HepG2 (cell line): ENCODE measurements around the gene FGFR3. TPM values are rescaled to one million over a fixed set of nuclear protein-coding genes. Genes with fewer than 3 reads are reported as not detected.

Source experiments
- ATAC-seq: fragments of 200-7000 bp; cut with Tn5 transposase; 3 replicates; pipeline ENCODE4 v1.9.1; 2020; ENCODE audit warnings: mild to moderate bottlenecking, moderate library complexity
- BruUV-seq: library from RNA; stranded (reverse); fragments of 400-500 nt; replicated peaks from 2 replicates; lab custom pipeline; 2021; lab: Mats Ljungman, UMichigan
- CTCF ChIA-PET: fragments of 300-600 bp; formaldehyde crosslinking; extraction: SDS; loops from one replicate; lab custom pipeline; 2021; ENCODE audit warnings: low total read pairs, inconsistent platforms, low intra/inter-chr PET ratio; lab: Yijun Ruan, JAX
- POLR2A ChIA-PET: fragments of 350-600 bp; sonication (Branson Sonifier 250); formaldehyde crosslinking; loops from one replicate; lab custom pipeline; 2020; ENCODE audit warnings: antibody characterized with exemption, inconsistent platforms; lab: Yijun Ruan, JAX
- DNase-seq: peaks from one replicate; pipeline ENCODE4 v3.0.0-alpha.2; 2015; ENCODE audit warnings: low spot score
- FAIRE-seq: peaks from 3 replicates; lab custom pipeline; 2011; peaks lifted over from hg19 to GRCh38; lab: Jason Lieb, UNC
- H2AFZ ChIP-seq: one replicate; pipeline ENCODE4 v1.6.1; 2011; ENCODE audit warnings: low read length, inconsistent platforms
- H3K27ac ChIP-seq: fragments of 300-600 bp; 3 replicates; pipeline ENCODE4 v1.8.0; 2011; ENCODE audit warnings: mixed run types, mild to moderate bottlenecking, mixed read lengths, low read length, inconsistent platforms; ENCODE audit not compliant: insufficient read depth; ENCODE audit errors: extremely low read length
- H3K27me3 ChIP-seq, 2 experiments: fragments of 200-600 bp in 1 of 2; 2 replicates in 1 of 2; 3 replicates in 1 of 2; pipeline versions ENCODE4 v1.6.0 to v1.8.0; 2011; ENCODE audit warnings: low read length in 2 of 2, mild to moderate bottlenecking in 2 of 2, moderate library complexity in 2 of 2, inconsistent platforms in 1 of 2; ENCODE audit not compliant: insufficient read depth in 2 of 2, control insufficient read depth in 1 of 2
- H3K36me3 ChIP-seq, 2 experiments: fragments of 200-600 bp in 1 of 2; replicated peaks in 1 of 2; 2 replicates in 1 of 2; 3 replicates in 1 of 2; pipeline versions ENCODE4 v1.5.1 to v1.8.0; 2011; ENCODE audit warnings: low read length in 2 of 2, inconsistent platforms in 1 of 2; ENCODE audit not compliant: insufficient read depth in 2 of 2, control insufficient read depth in 1 of 2
- H3K4me1 ChIP-seq: 2 replicates; pipeline ENCODE4 v1.5.1; 2012; ENCODE audit warnings: low read length, inconsistent platforms; ENCODE audit not compliant: insufficient read depth
- H3K4me2 ChIP-seq: 2 replicates; pipeline ENCODE4 v1.6.0; 2011; ENCODE audit warnings: low read depth, low read length, inconsistent platforms
- H3K4me3 ChIP-seq, 3 experiments: fragments of 200-600 bp in 1 of 3; sonication (generic), shearing (Covaris generic) in 1 of 3; replicated peaks in 1 of 3; 2 replicates each; pipeline ENCODE4 v1.5.1; 2011 to 2016; ENCODE audit warnings: low read length in 3 of 3, inconsistent platforms in 2 of 3, low read depth in 2 of 3, mild to moderate bottlenecking in 2 of 3, control low read depth in 1 of 3, mixed read lengths in 1 of 3; ENCODE audit not compliant: insufficient read depth in 1 of 3
- H3K79me2 ChIP-seq: one replicate; pipeline ENCODE4 v1.6.1; 2011; ENCODE audit warnings: low read length, inconsistent platforms; ENCODE audit not compliant: insufficient read depth
- H3K9ac ChIP-seq: 2 replicates; pipeline ENCODE4 v1.6.0; 2011; ENCODE audit warnings: mild to moderate bottlenecking, low read depth, low read length, inconsistent platforms; ENCODE audit not compliant: insufficient read depth
- H3K9me3 ChIP-seq: 2 replicates; pipeline ENCODE4 v1.5.1; 2012; ENCODE audit warnings: mild to moderate bottlenecking, low read length
- H4K20me1 ChIP-seq: 2 replicates; pipeline ENCODE4 v1.6.0; 2011; ENCODE audit warnings: inconsistent platforms, mild to moderate bottlenecking, low read length, moderate library complexity; ENCODE audit not compliant: insufficient read depth
- FOSL2 ChIP-seq: sonication (generic); formaldehyde crosslinking; IDR thresholded peaks from 2 replicates; pipeline ENCODE4 v1.4.0; 2020; ENCODE audit warnings: missing genetic modification reagents
- HNRNPL ChIP-seq: fragments of 200-400 bp; formaldehyde crosslinking; IDR thresholded peaks from 2 replicates; pipeline ENCODE4 v1.6.1; 2017; ENCODE audit warnings: mild to moderate bottlenecking, low read depth, low read length
- KDM3A ChIP-seq: IDR thresholded peaks from 2 replicates; pipeline ENCODE4 v1.6.1; 2018; ENCODE audit warnings: low read depth, missing compliant biosample characterization
- KDM6A ChIP-seq: IDR thresholded peaks from 2 replicates; pipeline ENCODE4 v1.6.1; 2016; ENCODE audit warnings: low read depth
- PHF20 ChIP-seq: sonication (generic); formaldehyde crosslinking; IDR thresholded peaks from 2 replicates; pipeline ENCODE4 v1.5.0; 2020; ENCODE audit warnings: mild to moderate bottlenecking, missing genetic modification reagents
- RFX1 ChIP-seq: fragments of 450-650 bp; IDR thresholded peaks from 2 replicates; pipeline ENCODE4 v1.6.1; 2017
- XRCC5 ChIP-seq: fragments of 200-400 bp; formaldehyde crosslinking; optimal IDR thresholded peaks from 2 replicates; pipeline ENCODE3; 2017; ENCODE audit warnings: mild to moderate bottlenecking, low read length
- ZNF263 ChIP-seq: sonication (generic); formaldehyde crosslinking; IDR thresholded peaks from 2 replicates; pipeline ENCODE4 v1.4.0; 2020; ENCODE audit warnings: missing genetic modification reagents
- ZNF790 ChIP-seq: sonication (generic); formaldehyde crosslinking; IDR thresholded peaks from 2 replicates; pipeline ENCODE4 v1.8.0; 2022; ENCODE audit warnings: missing genetic modification reagents, mild to moderate bottlenecking, borderline replicate concordance
- WGBS: methylation state at CpG from one replicate; pipeline ENCODE4 v1.1.6; 2017; ENCODE audit warnings: low lambda C conversion rate; 5-methylcytosine and 5-hydroxymethylcytosine counted together
- in situ Hi-C: cut with HindIII; loops from 2 replicates; pipeline ENCODE4 v1.10.0; 2017; ENCODE audit warnings: low pct_unique_long_range_greater_than_20kb; ENCODE audit not compliant: extremely low pct_ligation_motif_present
- intact Hi-C: fragments of 100-400 bp; cut with micrococcal nuclease; formaldehyde crosslinking; loops from one replicate; pipeline ENCODE4 v1.10.0; 2022; ENCODE audit not compliant: unreplicated experiment
- polyA plus RNA-seq, 8 experiments: library from polyadenylated mRNA; depleted of rRNA in 3 of 8; stranded (reverse) in 7 of 8; unstranded in 1 of 8; fragments of >200 nt; fragmentation: Illumina TruSeq in 4 of 8; extraction: Trizol in 4 of 8; gene quantifications; 2 replicates each; pipeline versions ENCODE4 v1.2.1 to v1.2.3, GENCODE V29; 2011 to 2016; ENCODE audit warnings: low read depth in 4 of 8, missing spikeins in 1 of 8, mixed read lengths in 1 of 8; ENCODE audit not compliant: insufficient read depth in 1 of 8
- total RNA-seq, 5 experiments: library from RNA; depleted of rRNA; stranded (reverse); fragments of >200 nt; fragmentation: Illumina TruSeq; extraction: Trizol; gene quantifications; 2 replicates each; pipeline ENCODE4 v1.2.3, GENCODE V29; 2016; ENCODE audit warnings: low read depth in 1 of 5

FGFR3 gene
- total and polyA plus RNA-seq, 2 of the 13 experiments (the other 11 are each of a cell fraction or from before 2014, with no cell fraction given) = 103 to 109 TPM

DNA sequence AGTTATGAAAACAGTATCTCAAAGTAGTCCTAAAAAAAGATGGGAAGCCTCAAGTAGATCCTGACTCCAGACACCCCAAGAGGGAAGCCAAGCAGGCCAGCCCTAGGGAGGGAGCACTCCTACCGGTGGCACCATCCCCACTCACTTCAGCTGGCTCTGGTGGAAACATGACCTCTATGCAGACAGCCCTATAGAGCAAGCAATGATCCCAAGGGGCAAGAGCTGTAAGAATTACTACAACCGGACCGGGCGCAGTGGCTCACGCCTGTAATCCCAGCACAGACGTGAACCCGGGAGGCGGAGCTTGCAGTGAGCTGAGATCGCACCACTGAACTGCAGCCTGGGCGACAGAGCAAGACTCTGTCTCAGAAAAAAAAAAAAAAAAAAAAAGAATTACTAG lies 57.2 kb downstream of the FGFR3 start:
- 87% methylated on average over 10 of the region's 10 CpGs for WGBS
- no peak for FAIRE-seq
- in situ Hi-C loops = no loop called here
- DNase-seq = no peak
- no peak overlapping the region for H2AFZ ChIP-seq
- peaks cover 40% of the 10 kb centered on the region for H3K79me2 ChIP-seq
- H4K20me1 ChIP-seq = peaks cover 3% of the 10 kb centered on the region; the same call in 1 of the 2 replicates
- no TSS peak for BruUV-seq
- H3K36me3 ChIP-seq = peaks cover 1 to 20% of the 10 kb centered on the region in 2 experiments; a peak in 3 of 5 replicates
- H3K27me3 ChIP-seq = no peaks in the 10 kb centered on the region; a peak in 1 of 5 replicates
- no peak overlapping the region for H3K4me3 ChIP-seq
- TF ChIP-seq RFX1 (no peak), ZNF263 (CRISPR knock-in tag) (peak; percentile 72), KDM3A (CRISPR knock-in tag) (no peak)
- peak; percentile 16; the same call in 1 of the 3 replicates for ATAC-seq
- peaks cover 66% of the 10 kb centered on the region for H3K4me1 ChIP-seq
- H3K9me3 ChIP-seq = no peaks in the 10 kb centered on the region
- no peak overlapping the region for H3K27ac ChIP-seq
- POLR2A ChIA-PET = interaction anchor here (0.7 to 1.4 kb wide), 2 partner anchors 10 to 13 kb away, joined by 4 to 5 read pairs; no protein-coding TSS in a partner anchor
- intact Hi-C loops = no loop called here
- no peak overlapping the region for H3K4me2 ChIP-seq
- no peak overlapping the region for H3K9ac ChIP-seq
- CTCF ChIA-PET = no interaction called here

GRCh38 chr4:1851160-1851559 lies 58.1 kb downstream of the FGFR3 start:
- no TSS peak for BruUV-seq
- ChIA-PET CTCF (no interaction called here), POLR2A (no interaction called here)
- H3K27ac ChIP-seq = no peak overlapping the region
- H3K36me3 ChIP-seq = peaks cover under 1 to 13% of the 10 kb centered on the region in 2 experiments; a peak in 3 of 5 replicates
- intact Hi-C loops (no loop called here), in situ Hi-C loops (no loop called here)
- peaks cover 44% of the 10 kb centered on the region for H3K79me2 ChIP-seq
- H3K4me3 ChIP-seq = no peak overlapping the region
- WGBS = 70% methylated on average over 7 of the region's 11 CpGs
- ATAC-seq (no peak), DNase-seq (no peak), FAIRE-seq (no peak)
- peaks cover 3% of the 10 kb centered on the region; the same call in 1 of the 2 replicates for H4K20me1 ChIP-seq
- H3K9me3 ChIP-seq = no peaks in the 10 kb centered on the region
- TF ChIP-seq FOSL2 (CRISPR knock-in tag) = 0 out of 2 replicates have a peak, but pooled peaks have one; percentile 11
- TF ChIP-seq PHF20 (CRISPR knock-in tag) = no peak
- peak; percentile 18 for TF ChIP-seq XRCC5
- no peak for TF ChIP-seq KDM6A
- TF ChIP-seq ZNF790 (CRISPR knock-in tag) = no peak
- TF ChIP-seq HNRNPL = 0 out of 2 replicates have a peak, but pooled peaks have one; percentile 22
- no peak overlapping the region for H3K4me2 ChIP-seq
- no peak overlapping the region for H3K9ac ChIP-seq
- H2AFZ ChIP-seq = no peak overlapping the region
- H3K27me3 ChIP-seq = no peaks in the 10 kb centered on the region; a peak in 1 of 5 replicates
- H3K4me1 ChIP-seq = peaks cover 66% of the 10 kb centered on the region
